ENCODE results near the gene POLK.

Gene POLK

DNA sequence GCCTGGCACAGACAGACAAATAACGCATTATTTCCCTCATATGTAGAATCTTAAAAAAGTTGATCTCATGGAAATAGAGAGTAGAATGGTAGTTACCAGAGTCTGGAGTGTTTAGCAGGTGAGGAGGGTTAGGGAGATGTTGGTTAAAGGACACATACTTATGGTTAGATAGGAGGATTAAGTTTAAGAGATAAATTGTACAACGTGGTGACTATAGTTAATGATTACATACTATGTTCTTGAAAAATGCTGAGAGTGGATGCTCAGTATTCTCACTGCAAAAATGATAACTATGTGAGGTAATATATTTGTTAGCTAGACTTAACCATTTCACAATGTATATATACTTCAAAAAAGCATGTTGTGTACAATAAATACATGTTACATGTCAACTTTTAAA, 38.2 kb upstream of the POLK start:
- H3K4ac ChIP-seq (ENCODE audit: low read depth, low read length), result no peak overlapping the region
- H3K79me1 ChIP-seq (ENCODE audit: low read length), result no peaks in the 10 kb centered on the region
- H3K9me3 ChIP-seq (ENCODE audit: insufficient read depth, low read depth, low read length), result no peaks in the 10 kb centered on the region
- no peak overlapping the region for H2AK5ac ChIP-seq (ENCODE audit: low read length)
- H3K18ac ChIP-seq (ENCODE audit: low read length), result no peak overlapping the region
- no peaks in the 10 kb centered on the region for H3K79me2 ChIP-seq (ENCODE audit: control insufficient read depth, insufficient read depth, low read length, poor library complexity)
- H2BK120ac ChIP-seq (ENCODE audit: insufficient read depth, low read length, poor library complexity), result no peak overlapping the region
- H3K27ac ChIP-seq (ENCODE audit: low read depth, low read length), result no peak overlapping the region
- H3K36me3 ChIP-seq (ENCODE audit: control insufficient read depth in 1 of 2, insufficient read depth in 2 of 2, low read length in 2 of 2), result no peaks in the 10 kb centered on the region
- peaks cover 0 to under 1% of the 10 kb centered on the region in 2 experiments for H3K4me1 ChIP-seq (ENCODE audit: control insufficient read depth in 1 of 2, insufficient read depth in 2 of 2, low read length in 2 of 2)
- H2BK12ac ChIP-seq (ENCODE audit: low read length), result no peak overlapping the region
- H3K4me3 ChIP-seq (ENCODE audit: low read depth, low read length), result no peak overlapping the region
- H2BK5ac ChIP-seq (ENCODE audit: low read depth, low read length, poor library complexity), result no peak overlapping the region
- no peak overlapping the region for H4K8ac ChIP-seq (ENCODE audit: low read depth, low read length)
- no peak overlapping the region for H2AFZ ChIP-seq (ENCODE audit: insufficient read depth, low read length, poor library complexity)
- no peak for DNase-seq
- no peak overlapping the region for H3K14ac ChIP-seq (ENCODE audit: low read length)
- no CpG with 5 or more reads among the region's 2 CpGs for WGBS (ENCODE audit: extremely low coverage, insufficient coverage, insufficient read length)
- no peak overlapping the region for H3K23ac ChIP-seq (ENCODE audit: low read length)
- H4K91ac ChIP-seq (ENCODE audit: low read depth, low read length), result no peak overlapping the region
- H4K12ac ChIP-seq (ENCODE audit: low read depth, low read length), result no peak overlapping the region
- H3K9ac ChIP-seq (ENCODE audit: low read length), result no peak overlapping the region
- H3K27me3 ChIP-seq (ENCODE audit: insufficient read depth, low read length), result no peaks in the 10 kb centered on the region
- H3K4me2 ChIP-seq (ENCODE audit: low read length), result no peak overlapping the region

DNA sequence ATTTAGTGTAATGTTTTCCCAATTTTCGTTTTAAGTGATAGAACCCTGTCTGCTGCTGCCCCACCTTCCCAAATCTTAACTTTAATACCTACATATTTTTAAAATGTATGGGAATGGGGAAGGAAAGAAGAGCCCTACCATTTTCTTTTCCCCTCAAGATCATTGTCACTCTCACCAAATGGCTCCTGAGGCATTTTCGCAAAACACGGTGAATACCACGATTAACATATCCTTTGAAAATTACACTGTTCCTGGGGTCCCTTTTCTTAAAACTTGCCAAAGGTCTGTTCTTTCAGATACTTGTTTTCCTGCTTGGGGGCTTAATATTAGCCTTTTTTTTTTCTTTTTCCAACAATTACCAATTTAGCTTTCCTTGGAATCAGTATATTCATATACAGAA, 36.3 kb upstream of the POLK start:
- Histone ChIP-seq H2BK12ac (ENCODE audit: low read length) (no peak overlapping the region), H2BK120ac (ENCODE audit: insufficient read depth, low read length, poor library complexity) (no peak overlapping the region), H3K9ac (ENCODE audit: low read length) (no peak overlapping the region), H3K4me1 (ENCODE audit: control insufficient read depth in 1 of 2, insufficient read depth in 2 of 2, low read length in 2 of 2) (no peaks in the 10 kb centered on the region), H3K4me2 (ENCODE audit: low read length) (no peak overlapping the region), H2AFZ (ENCODE audit: insufficient read depth, low read length, poor library complexity) (no peak overlapping the region), H3K23ac (ENCODE audit: low read length) (no peak overlapping the region), H2AK5ac (ENCODE audit: low read length) (no peak overlapping the region), H3K36me3 (ENCODE audit: control insufficient read depth in 1 of 2, insufficient read depth in 2 of 2, low read length in 2 of 2) (no peaks in the 10 kb centered on the region), H3K27me3 (ENCODE audit: insufficient read depth, low read length) (no peaks in the 10 kb centered on the region), H3K4ac (ENCODE audit: low read depth, low read length) (no peak overlapping the region), H4K8ac (ENCODE audit: low read depth, low read length) (no peak overlapping the region), H3K4me3 (ENCODE audit: low read depth, low read length) (no peak overlapping the region), H4K12ac (ENCODE audit: low read depth, low read length) (no peak overlapping the region), H2BK5ac (ENCODE audit: low read depth, low read length, poor library complexity) (no peak overlapping the region), H3K18ac (ENCODE audit: low read length) (no peak overlapping the region), H3K27ac (ENCODE audit: low read depth, low read length) (no peak overlapping the region), H3K14ac (ENCODE audit: low read length) (no peak overlapping the region), H3K79me2 (ENCODE audit: control insufficient read depth, insufficient read depth, low read length, poor library complexity) (no peaks in the 10 kb centered on the region), H3K9me3 (ENCODE audit: insufficient read depth, low read depth, low read length) (no peaks in the 10 kb centered on the region), H4K91ac (ENCODE audit: low read depth, low read length) (no peak overlapping the region), H3K79me1 (ENCODE audit: low read length) (no peaks in the 10 kb centered on the region)
- no peak for DNase-seq
- no CpG with 5 or more reads among the region's 4 CpGs for WGBS (ENCODE audit: extremely low coverage, insufficient coverage, insufficient read length)

DNA sequence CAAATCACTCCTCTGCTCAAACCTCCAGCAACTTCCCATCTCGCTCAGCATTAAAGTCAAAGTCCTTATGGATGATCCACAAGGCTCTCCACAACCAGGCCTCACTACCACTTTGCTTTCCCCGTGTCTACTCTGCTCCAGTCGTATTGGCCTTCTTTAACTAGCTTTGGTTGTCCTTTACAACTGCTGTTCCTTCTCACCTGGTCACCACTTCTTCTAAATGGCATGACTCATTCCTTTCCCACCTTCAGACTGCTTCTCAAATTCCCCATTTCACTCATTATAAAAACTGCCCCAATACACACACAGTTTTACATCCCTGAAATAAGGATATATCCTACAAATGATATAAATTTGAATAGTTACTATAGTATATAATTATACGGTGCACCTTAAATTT, 30.7 kb upstream of the POLK start:
- Histone ChIP-seq H3K23ac (ENCODE audit: low read length) (no peak overlapping the region), H3K4me3 (ENCODE audit: low read depth, low read length) (no peak overlapping the region)

DNA sequence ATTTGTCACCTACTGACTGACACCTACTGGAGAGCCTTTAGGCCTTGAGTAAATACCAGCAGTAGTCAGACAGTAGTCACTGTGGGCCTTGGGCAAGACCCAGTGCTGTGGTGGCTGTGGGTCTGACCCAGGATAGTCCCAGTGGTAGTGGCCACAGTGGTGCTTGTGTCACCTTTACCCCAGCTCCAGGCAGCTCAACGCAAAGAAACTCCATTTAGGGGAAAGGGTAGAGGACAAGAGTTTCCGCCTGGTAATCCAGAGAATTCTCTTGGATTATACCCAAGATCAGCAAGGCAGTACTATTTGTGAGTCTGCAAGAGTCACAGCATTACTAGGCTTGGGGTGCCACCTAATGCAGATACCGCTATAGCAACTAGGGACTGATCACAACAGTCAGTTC, 29.2 kb upstream of the POLK start:
- Histone ChIP-seq H3K9ac (ENCODE audit: low read length) (no peak overlapping the region), H2BK12ac (ENCODE audit: low read length) (no peak overlapping the region), H3K4me2 (ENCODE audit: low read length) (no peak overlapping the region), H3K14ac (ENCODE audit: low read length) (no peak overlapping the region), H3K4ac (ENCODE audit: low read depth, low read length) (no peak overlapping the region), H3K23ac (ENCODE audit: low read length) (no peak overlapping the region), H2AK5ac (ENCODE audit: low read length) (no peak overlapping the region), H3K9me3 (ENCODE audit: insufficient read depth, low read depth, low read length) (no peaks in the 10 kb centered on the region), H3K4me1 (ENCODE audit: control insufficient read depth in 1 of 2, insufficient read depth in 2 of 2, low read length in 2 of 2) (no peaks in the 10 kb centered on the region), H3K79me2 (ENCODE audit: control insufficient read depth, insufficient read depth, low read length, poor library complexity) (no peaks in the 10 kb centered on the region), H3K27ac (ENCODE audit: low read depth, low read length) (no peak overlapping the region), H4K12ac (ENCODE audit: low read depth, low read length) (no peak overlapping the region), H3K27me3 (ENCODE audit: insufficient read depth, low read length) (no peaks in the 10 kb centered on the region), H3K18ac (ENCODE audit: low read length) (no peak overlapping the region), H3K36me3 (ENCODE audit: control insufficient read depth in 1 of 2, insufficient read depth in 2 of 2, low read length in 2 of 2) (no peaks in the 10 kb centered on the region), H3K79me1 (ENCODE audit: low read length) (no peaks in the 10 kb centered on the region), H4K91ac (ENCODE audit: low read depth, low read length) (no peak overlapping the region), H2AFZ (ENCODE audit: insufficient read depth, low read length, poor library complexity) (no peak overlapping the region), H4K8ac (ENCODE audit: low read depth, low read length) (no peak overlapping the region), H2BK5ac (ENCODE audit: low read depth, low read length, poor library complexity) (no peak overlapping the region), H3K4me3 (ENCODE audit: low read depth, low read length) (no peak overlapping the region), H2BK120ac (ENCODE audit: insufficient read depth, low read length, poor library complexity) (no peak overlapping the region)
- no CpG with 5 or more reads among the region's 3 CpGs for WGBS (ENCODE audit: extremely low coverage, insufficient coverage, insufficient read length)
- DNase-seq, result peak; percentile 61 to 74

More for the DNA sequence above, 30.7 kb upstream of the POLK start:
- H3K4me1 ChIP-seq (ENCODE audit: control insufficient read depth in 1 of 2, insufficient read depth in 2 of 2, low read length in 2 of 2), result no peaks in the 10 kb centered on the region
- WGBS (ENCODE audit: extremely low coverage, insufficient coverage, insufficient read length), result no CpG with 5 or more reads among the region's 4 CpGs
- no peaks in the 10 kb centered on the region for H3K27me3 ChIP-seq (ENCODE audit: insufficient read depth, low read length)
- no peak overlapping the region for H4K12ac ChIP-seq (ENCODE audit: low read depth, low read length)
- no peak for DNase-seq
- H4K91ac ChIP-seq (ENCODE audit: low read depth, low read length), result no peak overlapping the region
- H3K79me2 ChIP-seq (ENCODE audit: control insufficient read depth, insufficient read depth, low read length, poor library complexity), result no peaks in the 10 kb centered on the region
- no peaks in the 10 kb centered on the region for H3K36me3 ChIP-seq (ENCODE audit: control insufficient read depth in 1 of 2, insufficient read depth in 2 of 2, low read length in 2 of 2)
- H2BK5ac ChIP-seq (ENCODE audit: low read depth, low read length, poor library complexity), result no peak overlapping the region
- H2BK120ac ChIP-seq (ENCODE audit: insufficient read depth, low read length, poor library complexity), result no peak overlapping the region
- no peak overlapping the region for H2AK5ac ChIP-seq (ENCODE audit: low read length)
- no peak overlapping the region for H3K4me2 ChIP-seq (ENCODE audit: low read length)
- H3K9me3 ChIP-seq (ENCODE audit: insufficient read depth, low read depth, low read length), result no peaks in the 10 kb centered on the region
- no peak overlapping the region for H3K27ac ChIP-seq (ENCODE audit: low read depth, low read length)
- no peaks in the 10 kb centered on the region for H3K79me1 ChIP-seq (ENCODE audit: low read length)
- H2BK12ac ChIP-seq (ENCODE audit: low read length), result no peak overlapping the region
- H2AFZ ChIP-seq (ENCODE audit: insufficient read depth, low read length, poor library complexity), result no peak overlapping the region
- H3K14ac ChIP-seq (ENCODE audit: low read length), result no peak overlapping the region
- H3K18ac ChIP-seq (ENCODE audit: low read length), result no peak overlapping the region
- H4K8ac ChIP-seq (ENCODE audit: low read depth, low read length), result no peak overlapping the region
- H3K9ac ChIP-seq (ENCODE audit: low read length), result no peak overlapping the region
- no peak overlapping the region for H3K4ac ChIP-seq (ENCODE audit: low read depth, low read length)

Data from trophoblast cell (in vitro differentiated cells and primary cell).